ENCODE data around the gene PRKG1. TPM values are rescaled to one million over a fixed set of nuclear protein-coding genes. Genes with fewer than 3 reads are reported as not detected.
"Not testable (repeated sequence)": the region's sequence is repeated elsewhere in the genome, so short reads cannot be mapped to it uniquely, and the experiment has no call there.

PRKG1 gene
- total and polyA plus RNA-seq, 12 donors = 3.8 to 48.1 (median 29.9) TPM

DNA sequence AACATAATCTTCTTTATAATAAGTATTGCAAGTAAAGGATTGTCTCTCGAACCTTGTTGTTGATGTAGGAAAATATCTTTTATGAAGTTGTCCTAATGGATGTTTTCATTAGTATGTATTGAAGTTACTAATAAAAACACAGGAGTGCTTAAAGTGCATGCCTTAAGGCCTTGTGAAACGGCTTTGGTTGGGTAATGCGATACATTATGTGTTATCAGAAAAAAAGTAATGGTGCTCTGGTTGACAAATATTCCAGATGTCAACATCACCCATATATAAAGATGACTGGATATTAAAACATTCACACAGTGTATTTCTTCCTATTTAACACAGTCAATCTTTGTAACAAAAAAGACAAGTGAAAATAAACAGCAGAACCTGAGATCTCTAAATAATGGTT, 310.7 kb downstream of the PRKG1 start:
- no peak overlapping the region for H3K27ac ChIP-seq
- 90 to 93% methylated on average over 3 of the region's 3 CpGs for WGBS, 2 donors

GRCh38 chr10:51386248-51386885, 312.1 kb downstream of the PRKG1 start:
- no peak for DNase-seq
- no peak overlapping the region for H3K27ac ChIP-seq
- H3K27me3 ChIP-seq = no peaks in the 10 kb centered on the region
- 66 to 67% methylated on average over 3 of the region's 3 CpGs for WGBS, 2 donors
- TF ChIP-seq, protein P1, sequence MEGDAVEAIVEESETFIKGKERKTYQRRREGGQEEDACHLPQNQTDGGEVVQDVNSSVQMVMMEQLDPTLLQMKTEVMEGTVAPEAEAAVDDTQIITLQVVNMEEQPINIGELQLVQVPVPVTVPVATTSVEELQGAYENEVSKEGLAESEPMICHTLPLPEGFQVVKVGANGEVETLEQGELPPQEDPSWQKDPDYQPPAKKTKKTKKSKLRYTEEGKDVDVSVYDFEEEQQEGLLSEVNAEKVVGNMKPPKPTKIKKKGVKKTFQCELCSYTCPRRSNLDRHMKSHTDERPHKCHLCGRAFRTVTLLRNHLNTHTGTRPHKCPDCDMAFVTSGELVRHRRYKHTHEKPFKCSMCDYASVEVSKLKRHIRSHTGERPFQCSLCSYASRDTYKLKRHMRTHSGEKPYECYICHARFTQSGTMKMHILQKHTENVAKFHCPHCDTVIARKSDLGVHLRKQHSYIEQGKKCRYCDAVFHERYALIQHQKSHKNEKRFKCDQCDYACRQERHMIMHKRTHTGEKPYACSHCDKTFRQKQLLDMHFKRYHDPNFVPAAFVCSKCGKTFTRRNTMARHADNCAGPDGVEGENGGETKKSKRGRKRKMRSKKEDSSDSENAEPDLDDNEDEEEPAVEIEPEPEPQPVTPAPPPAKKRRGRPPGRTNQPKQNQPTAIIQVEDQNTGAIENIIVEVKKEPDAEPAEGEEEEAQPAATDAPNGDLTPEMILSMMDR (IDR thresholded peaks at IDR 0.05) = no peak
- H3K9me3 ChIP-seq = no peaks in the 10 kb centered on the region
- H3K36me3 ChIP-seq = no peaks in the 10 kb centered on the region
- H3K4me3 ChIP-seq = no peak overlapping the region
- intact Hi-C loops (cut with DNase I) = loop anchor here in 3 of 10 donors (10.0 kb wide), 3 partner anchors 312 to 828 kb away; partner anchors contain the start of gene PRKG1 (in 1 of the 3)
- H3K4me1 ChIP-seq = peaks cover 0 to 41% (median 17%) of the 10 kb centered on the region in 9 donors
- no peak for ATAC-seq

More for the DNA sequence above, 310.7 kb downstream of the PRKG1 start:
- H3K27me3 ChIP-seq = no peaks in the 10 kb centered on the region
- ATAC-seq (no peak), DNase-seq (no peak)
- intact Hi-C loops (cut with DNase I) = loop anchor here in 3 of 10 donors (10.0 kb wide), 3 partner anchors 310 to 830 kb away; partner anchors contain the start of gene PRKG1 (in 1 of the 3)
- H3K4me1 ChIP-seq = peaks cover 0 to 42% (median 13%) of the 10 kb centered on the region in 9 donors
- H3K9me3 ChIP-seq = no peaks in the 10 kb centered on the region
- no peak overlapping the region for H3K4me3 ChIP-seq
- H3K36me3 ChIP-seq = no peaks in the 10 kb centered on the region
- TF ChIP-seq, protein P1 (IDR thresholded peaks at IDR 0.05) = no peak

- H3K27ac ChIP-seq = peak overlapping the region in 3 of 10 donors; percentile 2 to 33 (median 10)
- peaks cover 0 to 26% (median 14%) of the 10 kb centered on the region in 9 donors for H3K4me1 ChIP-seq
- H3K4me3 ChIP-seq = no peak overlapping the region
- intact Hi-C loops (cut with DNase I) = loop anchor here in 5 of 10 donors (2.0 to 10.0 kb wide), 6 partner anchors 33 to 825 kb away; partner anchors contain the start of gene PRKG1 (in 1 of the 5)
- no peaks in the 10 kb centered on the region for H3K9me3 ChIP-seq
- no peaks in the 10 kb centered on the region for H3K36me3 ChIP-seq
- ATAC-seq (peak; percentile 38 to 78 (median 72)), DNase-seq (peak; percentile 16 to 18)
- WGBS, 2 donors = 65 to 79% methylated on average over 3 of the region's 3 CpGs
- H3K27me3 ChIP-seq = no peaks in the 10 kb centered on the region
- TF ChIP-seq, protein P1 (IDR thresholded peaks at IDR 0.05) = peak; percentile 46 to 86 (median 78)
Measured at GRCh38 chr10:51389415-51390321, 315.4 kb downstream of the PRKG1 start.

DNA sequence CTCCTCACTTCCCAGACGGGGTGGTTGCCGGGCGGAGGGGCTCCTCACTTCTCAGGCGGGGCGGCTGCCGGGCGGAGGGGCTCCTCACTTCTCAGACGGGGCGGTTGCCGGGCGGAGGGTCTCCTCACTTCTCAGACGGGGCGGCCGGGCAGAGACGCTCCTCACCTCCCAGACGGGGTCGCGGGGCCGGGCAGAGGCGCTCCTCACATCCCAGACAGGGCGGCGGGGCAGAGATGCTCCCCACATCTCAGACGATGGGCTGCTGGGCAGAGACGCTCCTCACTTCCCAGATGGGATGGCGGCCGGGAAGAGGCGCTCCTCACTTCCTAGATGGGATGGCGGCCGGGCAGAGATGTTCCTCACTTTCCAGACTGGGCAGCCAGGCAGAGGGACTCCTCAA, 318.7 kb downstream of the PRKG1 start:
- H3K4me3 ChIP-seq, DNase-seq, H3K27me3 ChIP-seq, H3K9me3 ChIP-seq, H3K36me3 ChIP-seq, H3K27ac ChIP-seq, ATAC-seq: not testable (repeated sequence)
- WGBS, 2 donors = 97 to 99% methylated on average over 18 to 29 of the region's 29 CpGs
- intact Hi-C loops (cut with DNase I) = loop anchor here in 2 of 10 donors (10.0 kb wide), 2 partner anchors 562 to 572 kb away; no protein-coding TSS in a partner anchor
- H3K4me1 ChIP-seq = peaks cover 2 to 35% (median 20%) of the 10 kb centered on the region in 9 donors
